GM10248 (cell line): ENCODE results near the gene SFRP4.

Experiments
- CTCF ChIA-PET: fragments of 300-600 bp; sonication (Branson Sonifier 250); formaldehyde crosslinking; extraction: SDS; loops from one replicate; lab custom pipeline; 2021; ENCODE audit warnings: antibody characterized with exemption; lab: Yijun Ruan, JAX
- POLR2A ChIA-PET: fragments of 350-650 bp; sonication (Branson Sonifier 250); formaldehyde crosslinking; extraction: SDS; loops from one replicate; lab custom pipeline; 2020; ENCODE audit warnings: antibody characterized with exemption; lab: Yijun Ruan, JAX
- DNase-seq: peaks from one replicate; pipeline ENCODE4 v3.0.0; 2012; ENCODE audit errors: extremely low spot score
- TF ChIP-seq, protein P1 (sequence below): IDR thresholded peaks from 2 replicates; pipeline ENCODE4 v1.5.1; 2012; ENCODE audit warnings: mild to moderate bottlenecking, low read depth; ENCODE audit errors: extremely low read depth, missing control alignments, control extremely low read depth

The SFRP4 gene

GRCh38 chr7:37942934-37943610 lies 26.5 kb upstream of the SFRP4 start:
- TF ChIP-seq, protein P1, sequence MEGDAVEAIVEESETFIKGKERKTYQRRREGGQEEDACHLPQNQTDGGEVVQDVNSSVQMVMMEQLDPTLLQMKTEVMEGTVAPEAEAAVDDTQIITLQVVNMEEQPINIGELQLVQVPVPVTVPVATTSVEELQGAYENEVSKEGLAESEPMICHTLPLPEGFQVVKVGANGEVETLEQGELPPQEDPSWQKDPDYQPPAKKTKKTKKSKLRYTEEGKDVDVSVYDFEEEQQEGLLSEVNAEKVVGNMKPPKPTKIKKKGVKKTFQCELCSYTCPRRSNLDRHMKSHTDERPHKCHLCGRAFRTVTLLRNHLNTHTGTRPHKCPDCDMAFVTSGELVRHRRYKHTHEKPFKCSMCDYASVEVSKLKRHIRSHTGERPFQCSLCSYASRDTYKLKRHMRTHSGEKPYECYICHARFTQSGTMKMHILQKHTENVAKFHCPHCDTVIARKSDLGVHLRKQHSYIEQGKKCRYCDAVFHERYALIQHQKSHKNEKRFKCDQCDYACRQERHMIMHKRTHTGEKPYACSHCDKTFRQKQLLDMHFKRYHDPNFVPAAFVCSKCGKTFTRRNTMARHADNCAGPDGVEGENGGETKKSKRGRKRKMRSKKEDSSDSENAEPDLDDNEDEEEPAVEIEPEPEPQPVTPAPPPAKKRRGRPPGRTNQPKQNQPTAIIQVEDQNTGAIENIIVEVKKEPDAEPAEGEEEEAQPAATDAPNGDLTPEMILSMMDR: no peak
- POLR2A ChIA-PET: no interaction called here
- CTCF ChIA-PET: interaction anchor here (1.6 kb wide), 1 partner anchor 29 kb away, joined by 3 read pairs; no protein-coding TSS in a partner anchor
- DNase-seq: peak; percentile 26

DNA sequence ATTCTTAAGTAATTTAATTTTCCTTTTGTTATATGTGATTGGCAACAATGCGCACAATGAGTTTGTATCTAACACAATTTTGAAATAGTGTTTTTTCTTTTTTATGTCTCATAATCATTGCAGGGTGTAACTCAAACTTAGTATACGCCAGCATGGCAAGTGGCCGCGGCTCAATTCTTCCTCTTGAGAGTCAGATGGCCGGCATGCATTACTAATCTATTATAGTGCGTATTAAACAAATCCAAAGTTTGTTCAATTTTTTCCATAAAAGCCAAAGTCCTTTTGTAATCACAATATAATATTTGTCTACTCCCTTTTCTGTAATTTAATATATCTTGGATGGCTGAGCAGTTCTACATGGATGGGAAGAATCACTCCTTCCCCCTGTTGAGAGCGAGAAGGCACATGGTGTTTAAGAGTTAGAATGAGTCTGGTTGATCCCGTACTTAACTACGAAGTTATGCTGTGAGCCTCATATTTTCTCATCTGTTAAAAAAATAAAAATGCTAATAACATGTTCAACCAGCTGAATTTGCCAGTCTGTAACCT lies 16.5 kb upstream of the SFRP4 start:
- DNase-seq: no peak
- POLR2A ChIA-PET: no interaction called here
- CTCF ChIA-PET: interaction anchor here (1.8 to 1.9 kb wide), 2 partner anchors 15 to 441 kb away, joined by 4 read pairs; no protein-coding TSS in a partner anchor
- TF ChIP-seq, protein P1: no peak

- TF ChIP-seq, protein P1: no peak
- DNase-seq: no peak
- POLR2A ChIA-PET: no interaction called here
- CTCF ChIA-PET: interaction anchor here (1.8 to 1.9 kb wide), 2 partner anchors 14 to 442 kb away, joined by 4 read pairs; no protein-coding TSS in a partner anchor
These were observed 15.9 kb upstream of the SFRP4 start for GRCh38 chr7:37932543-37932942.

DNA sequence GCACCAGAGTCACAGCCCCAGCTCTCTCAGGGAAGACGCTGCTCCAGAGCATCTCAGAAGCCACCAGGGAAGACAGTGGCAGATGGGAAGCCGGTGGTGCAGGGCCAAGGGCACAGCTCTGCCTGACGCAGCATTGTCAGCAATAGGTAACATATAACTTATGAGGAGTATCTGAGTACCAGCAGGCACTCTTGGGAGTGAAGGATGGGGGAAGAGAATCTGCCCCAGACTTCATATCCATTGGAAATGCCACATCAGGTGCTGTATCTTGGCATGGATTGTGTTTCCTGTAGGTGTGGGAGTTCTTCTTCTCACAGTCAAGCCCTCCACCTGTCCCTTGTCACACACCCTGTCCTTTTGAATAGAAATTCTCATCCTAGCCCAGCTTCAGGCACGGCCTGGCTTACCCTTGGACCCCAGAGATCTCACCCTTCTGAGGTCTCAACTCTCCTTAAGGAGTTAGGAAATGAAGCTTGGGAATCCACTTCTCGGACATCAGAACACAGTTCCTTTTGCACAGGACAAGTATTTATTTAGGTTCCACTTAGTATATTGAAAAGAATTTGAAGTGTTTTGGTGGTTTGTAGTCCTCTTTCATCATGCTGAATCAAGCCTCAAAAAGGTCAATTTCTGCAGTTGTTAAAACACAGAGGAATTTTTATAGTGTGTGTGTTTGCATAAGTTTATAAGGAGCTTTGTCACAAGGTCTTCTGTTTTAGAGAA lies 13.8 kb upstream of the SFRP4 start:
- no peak for DNase-seq
- CTCF ChIA-PET: interaction anchor here (1.4 kb wide), 2 partner anchors 10 to 293 kb away, joined by 3 to 6 read pairs; partner anchors contain the start of gene EPDR1
- POLR2A ChIA-PET: no interaction called here
- TF ChIP-seq, protein P1: no peak

- CTCF ChIA-PET: no interaction called here
- TF ChIP-seq, protein P1: no peak
- DNase-seq: no peak
- POLR2A ChIA-PET: no interaction called here
These were observed 12.3 kb upstream of the SFRP4 start for GRCh38 chr7:37928878-37929277.

DNA sequence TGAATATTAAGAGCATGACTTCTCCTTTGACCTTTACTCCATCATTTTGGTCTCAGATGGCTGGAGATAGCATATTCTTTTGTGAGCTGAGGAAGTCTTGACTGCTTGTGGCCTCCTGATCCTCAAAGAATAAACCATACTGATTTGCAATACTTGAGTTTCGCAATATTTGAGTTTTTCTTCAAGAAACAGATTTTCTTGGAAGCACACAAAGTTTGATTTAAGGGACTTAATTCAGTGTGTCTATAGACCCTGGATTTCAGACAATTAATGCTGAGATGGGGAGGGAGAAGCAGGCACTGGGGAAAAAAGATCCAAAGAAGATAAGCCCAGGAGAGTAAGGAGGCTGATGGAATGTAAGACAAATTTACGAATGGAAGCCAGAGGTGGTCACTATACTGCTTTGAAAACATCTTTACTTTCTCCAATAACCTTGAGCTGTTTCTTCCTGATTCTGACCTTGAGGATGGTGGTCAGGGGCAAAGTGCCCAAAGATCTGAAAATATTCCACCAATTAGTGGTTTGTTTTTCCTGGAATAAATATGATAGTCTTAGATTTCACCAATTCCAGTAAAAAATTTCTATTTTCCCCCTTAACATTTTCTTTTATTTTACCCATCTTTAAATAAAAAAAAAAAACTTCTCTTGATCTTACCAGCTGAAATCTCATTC lies 11.3 kb upstream of the SFRP4 start:
- TF ChIP-seq, protein P1: no peak
- POLR2A ChIA-PET: no interaction called here
- CTCF ChIA-PET: no interaction called here
- DNase-seq: no peak
